ENCODE data around the gene PDXP.

GRCh38 chr22:37665487-37665886, 7.0 kb downstream of the PDXP start:
- TF ChIP-seq CTCF (IDR thresholded peaks at IDR 0.05; ENCODE audit: low read depth, low read length, poor library complexity, severe bottlenecking) (no peak), EZH2phosphoT487 (IDR thresholded peaks at IDR 0.05; ENCODE audit: borderline replicate concordance, low read length) (no peak)

Measured in DOHH2 (cell line).